GM19193 (cell line): Measurements from ENCODE around the gene ADRB1.

Source experiments
- POLR2A ChIP-seq: IDR thresholded peaks from 4 replicates; pipeline ENCODE4 v1.6.1; 2011; ENCODE audit not compliant: insufficient read depth, insufficient read length; ENCODE audit errors: extremely low read depth

Gene ADRB1

DNA sequence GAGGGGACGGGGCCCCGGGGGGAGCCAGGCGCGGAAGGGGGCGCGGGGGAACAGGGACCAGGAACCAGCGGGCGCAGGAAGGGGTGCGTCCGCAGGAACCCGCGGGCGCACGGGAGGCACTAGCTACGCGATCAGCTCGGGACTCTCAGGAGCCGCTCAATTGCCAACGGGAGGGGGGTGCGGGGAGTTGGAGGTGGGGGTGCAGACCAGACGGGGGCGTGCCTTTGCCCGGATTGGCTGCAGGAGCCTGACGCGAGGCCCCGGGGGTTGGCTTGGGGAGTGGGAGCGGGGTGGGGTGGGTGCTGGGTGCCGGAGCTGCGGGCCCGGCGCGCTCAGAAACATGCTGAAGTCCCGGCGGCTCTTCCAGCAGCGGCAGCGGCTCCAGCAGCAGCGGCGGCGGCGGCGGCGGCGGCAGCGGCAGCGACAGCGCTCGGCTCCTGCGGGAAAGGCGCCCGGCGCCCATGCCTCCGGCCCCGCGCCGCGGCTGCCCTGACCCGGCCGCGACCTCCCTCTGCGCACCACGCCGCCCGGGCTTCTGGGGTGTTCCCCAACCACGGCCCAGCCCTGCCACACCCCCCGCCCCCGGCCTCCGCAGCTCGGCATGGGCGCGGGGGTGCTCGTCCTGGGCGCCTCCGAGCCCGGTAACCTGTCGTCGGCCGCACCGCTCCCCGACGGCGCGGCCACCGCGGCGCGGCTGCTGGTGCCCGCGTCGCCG is at the start of gene ADRB1:
TSS of gene ADRB1 (plus strand) at position 335 of the 715 bp plus-strand sequence. CDS start at position 602, 267 bp downstream.
- TF ChIP-seq POLR2A, result peak; percentile 63

DNA sequence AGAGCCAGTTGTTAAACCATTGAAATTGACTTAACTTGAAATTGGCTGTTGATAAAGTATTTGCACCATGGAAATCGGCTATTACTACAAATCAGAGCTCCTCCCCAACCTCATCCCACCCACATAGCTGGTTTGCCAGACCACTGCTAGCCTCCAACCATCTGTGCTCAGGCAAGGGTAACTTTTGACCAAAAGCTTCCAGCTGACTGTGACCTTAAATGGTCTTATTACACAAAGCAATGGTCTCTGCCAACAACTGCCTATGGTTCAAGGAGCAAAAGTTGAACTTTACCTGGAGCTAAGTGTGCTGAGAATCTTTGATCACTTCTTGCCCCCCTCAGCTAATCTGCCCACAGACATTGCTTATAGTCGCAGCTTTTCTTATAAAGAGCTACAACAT is 48.5 kb upstream of the ADRB1 start:
- TF ChIP-seq POLR2A, result no peak

DNA sequence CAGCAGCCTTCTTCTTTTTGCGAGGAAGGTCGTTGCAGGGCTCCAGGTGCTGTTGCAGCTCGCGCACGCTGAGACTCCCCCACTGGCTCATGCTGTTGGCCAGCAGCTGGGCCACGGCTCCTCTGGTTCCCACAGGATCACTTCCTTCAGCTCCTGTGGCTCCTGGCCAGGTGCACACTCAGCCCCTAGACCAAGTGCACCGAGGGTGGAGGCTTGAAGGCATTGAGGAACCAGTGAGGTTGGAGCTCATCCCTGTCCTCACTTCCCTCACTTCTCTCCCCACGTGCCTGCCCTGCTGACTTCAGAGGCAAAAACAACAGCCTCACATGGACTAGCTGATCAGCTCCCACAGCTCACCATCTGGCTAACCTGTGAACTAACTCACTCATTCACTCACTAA is 46.2 kb upstream of the ADRB1 start:
- TF ChIP-seq POLR2A, result no peak

DNA sequence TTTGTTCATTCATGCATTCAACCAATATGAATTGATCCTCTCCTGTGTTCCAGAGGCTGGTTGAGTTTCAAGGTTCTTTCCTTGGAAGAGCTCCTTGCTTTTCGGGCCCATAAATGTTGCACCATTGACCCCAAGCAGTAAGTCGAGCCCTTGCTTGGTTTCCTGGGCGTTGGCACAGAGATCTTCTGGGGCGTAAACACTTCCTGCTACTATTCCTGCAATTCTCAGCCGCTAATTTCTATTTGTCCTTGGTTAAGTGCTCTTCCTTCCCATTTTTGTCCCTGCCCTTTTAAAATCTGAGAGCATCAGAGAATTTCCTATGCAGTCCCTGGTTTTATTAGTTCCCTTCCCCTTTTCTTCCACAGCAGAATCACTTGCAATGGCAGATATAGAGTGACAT is 44.1 kb upstream of the ADRB1 start:
- TF ChIP-seq POLR2A, result no peak

DNA sequence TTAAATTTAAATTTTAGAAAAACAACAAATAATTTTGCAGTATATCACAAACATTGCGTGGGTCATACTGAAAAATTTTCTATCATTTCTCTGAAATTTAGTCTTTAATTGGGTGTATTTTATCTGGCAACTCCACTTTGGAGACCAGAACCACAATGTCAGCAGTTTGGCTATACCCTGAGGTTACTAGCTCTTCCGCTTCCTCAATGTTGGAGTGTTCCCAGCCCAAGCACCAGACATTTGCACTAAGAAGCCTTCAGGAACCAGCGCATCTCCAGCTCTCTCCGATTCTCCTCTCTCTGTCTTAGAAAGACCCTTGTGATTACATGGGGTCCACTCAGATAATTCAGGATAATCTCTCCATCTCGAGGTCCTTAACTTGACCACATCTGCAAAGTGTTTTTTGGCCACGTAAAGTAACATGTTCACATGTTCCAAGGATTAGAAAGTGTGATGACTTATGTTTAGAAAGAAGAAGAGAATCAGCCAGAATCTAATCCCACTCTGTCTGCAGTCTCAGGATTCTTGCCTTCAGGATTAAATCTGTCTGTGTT is 43.1 kb upstream of the ADRB1 start:
- TF ChIP-seq POLR2A, result no peak

- no peak for TF ChIP-seq POLR2A
Observed at GRCh38 chr10:114002422-114002821, 41.2 kb upstream of the ADRB1 start.

GRCh38 chr10:114003161-114003941 is 40.3 kb upstream of the ADRB1 start:
- no peak for TF ChIP-seq POLR2A

- TF ChIP-seq POLR2A, result no peak
Observed at GRCh38 chr10:114009281-114009996, 34.2 kb upstream of the ADRB1 start.

DNA sequence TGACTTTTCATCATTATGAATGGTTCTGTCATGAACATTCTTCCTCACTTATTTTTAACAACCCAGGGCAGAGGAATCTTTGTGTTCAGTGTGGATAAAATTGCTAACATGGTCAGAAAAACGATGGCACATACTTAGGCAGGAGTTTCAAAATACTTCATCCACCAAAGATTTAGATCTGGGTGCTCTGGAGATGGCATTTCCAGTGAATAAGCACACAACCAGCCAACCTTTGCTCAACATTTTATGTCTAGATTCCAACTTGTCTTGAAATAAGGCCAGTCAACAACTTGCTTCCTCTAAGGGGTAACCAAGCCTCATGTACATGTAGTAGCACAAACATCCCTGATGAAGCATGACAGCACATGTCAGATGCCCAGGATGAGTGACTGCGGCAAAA is 33.4 kb upstream of the ADRB1 start:
- no peak for TF ChIP-seq POLR2A

DNA sequence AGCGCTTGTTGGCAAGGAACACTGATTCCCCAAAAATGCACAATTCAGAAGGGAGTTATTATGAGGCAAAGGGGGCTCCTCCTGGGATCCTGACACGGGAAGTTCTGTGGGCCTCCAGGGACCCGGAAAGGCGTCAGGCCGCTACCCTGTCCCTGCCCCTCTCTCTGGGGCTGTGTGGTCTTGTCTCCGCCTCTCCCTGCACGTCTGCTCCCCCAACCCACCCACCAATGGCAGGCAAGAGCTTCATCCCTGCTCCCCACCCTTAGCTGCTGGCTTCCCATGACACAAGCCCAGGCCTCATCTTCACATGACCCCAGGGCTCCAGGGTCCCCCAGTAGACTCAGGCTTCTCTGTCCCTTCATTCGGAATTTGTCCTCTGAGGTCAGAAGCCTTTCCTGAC is 31.0 kb upstream of the ADRB1 start:
- TF ChIP-seq POLR2A, result no peak

DNA sequence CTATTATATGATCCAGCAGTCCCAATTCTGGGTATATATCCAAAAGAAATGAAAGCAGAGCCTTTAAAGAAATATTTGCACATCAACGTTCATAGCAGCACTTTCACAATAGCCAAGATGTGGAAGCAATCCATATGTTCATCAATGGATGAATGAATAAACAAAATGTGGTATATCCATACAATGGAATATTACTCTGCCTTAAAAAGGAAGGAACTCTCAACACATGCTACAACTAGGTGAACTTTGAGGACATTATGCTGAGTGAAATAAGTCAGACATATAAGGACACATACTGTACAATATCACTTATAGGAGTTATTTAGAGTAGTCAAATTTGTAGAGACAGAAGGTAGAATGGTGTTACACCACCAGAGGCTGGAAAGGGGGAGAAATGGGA is 28.0 kb upstream of the ADRB1 start:
- no peak for TF ChIP-seq POLR2A

- TF ChIP-seq POLR2A, result no peak
Observed at GRCh38 chr10:114017271-114017670, 26.4 kb upstream of the ADRB1 start.

DNA sequence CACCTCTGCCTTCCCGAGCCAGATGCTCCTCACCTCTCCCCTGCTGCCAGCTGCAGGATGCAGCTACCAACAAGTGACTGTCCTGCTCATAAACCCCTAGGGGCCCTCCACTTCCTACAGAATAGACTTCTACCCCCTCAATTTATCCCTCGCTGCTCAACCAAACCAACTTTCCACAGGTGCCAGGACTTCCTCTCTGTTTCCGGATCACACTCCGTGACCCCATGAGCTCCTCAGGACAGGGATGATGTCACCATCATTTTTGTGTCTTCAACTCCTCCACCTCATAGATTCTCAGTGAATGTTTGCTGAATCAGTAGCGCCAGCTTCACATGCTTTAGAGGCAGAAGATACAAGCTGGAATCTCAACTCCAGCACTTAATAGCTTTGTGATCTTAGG is 25.8 kb upstream of the ADRB1 start:
- TF ChIP-seq POLR2A, result no peak

- TF ChIP-seq POLR2A, result no peak
Observed at GRCh38 chr10:114019226-114019625, 24.4 kb upstream of the ADRB1 start.

- no peak for TF ChIP-seq POLR2A
Observed at GRCh38 chr10:114021154-114021553, 22.5 kb upstream of the ADRB1 start.
